ENCODE measurements around the gene PRCP. TPM values are rescaled to one million over a fixed set of nuclear protein-coding genes. Genes with fewer than 3 reads are reported as not detected.
"Not testable (repeated sequence)": the region's sequence is repeated elsewhere in the genome, so short reads cannot be mapped to it uniquely, and the experiment has no call there.

PRCP gene
- total RNA-seq (2014; rRNA removed; shearing (Covaris generic)), result 65.2 and 67.9 TPM in 2 replicates
- 48.1 and 62.4 TPM in 2 replicates for polyA plus RNA-seq (2014; cell fraction: nucleus; rRNA removed)

GRCh38 chr11:82900277-82901164, at the start of gene PRCP:
TSS of gene PRCP (minus strand) at chr11:82900430. CDS start at chr11:82900402, 28 bp downstream.
- peak; percentile 81 for DNase-seq (ENCODE audit: extremely low read depth, low read depth)

GRCh38 chr11:82949352-82949751, 49.1 kb upstream of the PRCP start:
- DNase-seq (ENCODE audit: extremely low read depth, low read depth), result no peak

DNA sequence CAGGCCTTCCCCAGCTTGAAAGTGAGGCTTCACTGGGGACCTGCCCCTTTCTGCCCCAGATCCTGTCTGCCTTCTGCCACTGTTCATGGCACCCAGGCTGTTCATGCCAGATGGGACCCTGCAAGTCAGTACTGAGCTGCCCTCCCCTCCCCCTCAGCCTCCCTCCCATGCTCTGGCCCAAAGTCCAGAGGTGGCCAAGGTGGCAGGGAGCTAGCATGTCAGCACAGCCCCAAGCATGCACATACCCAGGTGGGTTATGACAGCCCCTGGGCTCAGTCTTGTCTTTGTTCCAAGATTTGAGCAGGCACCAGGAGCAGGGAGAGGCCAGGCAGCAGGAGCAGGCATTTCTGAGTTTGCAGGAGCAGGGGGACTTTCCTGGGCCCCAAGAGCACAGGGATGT, 45.5 kb upstream of the PRCP start:
- no peak for DNase-seq (ENCODE audit: extremely low read depth, low read depth)

- not testable (repeated sequence) for DNase-seq (ENCODE audit: extremely low read depth, low read depth)
These were observed 44.8 kb upstream of the PRCP start for GRCh38 chr11:82945041-82945440.

- DNase-seq (ENCODE audit: extremely low read depth, low read depth), result no peak
These were observed 44.0 kb upstream of the PRCP start for GRCh38 chr11:82944198-82944597.

GRCh38 chr11:82943430-82943829, 43.2 kb upstream of the PRCP start:
- DNase-seq (ENCODE audit: extremely low read depth, low read depth), result not testable (repeated sequence)

DNA sequence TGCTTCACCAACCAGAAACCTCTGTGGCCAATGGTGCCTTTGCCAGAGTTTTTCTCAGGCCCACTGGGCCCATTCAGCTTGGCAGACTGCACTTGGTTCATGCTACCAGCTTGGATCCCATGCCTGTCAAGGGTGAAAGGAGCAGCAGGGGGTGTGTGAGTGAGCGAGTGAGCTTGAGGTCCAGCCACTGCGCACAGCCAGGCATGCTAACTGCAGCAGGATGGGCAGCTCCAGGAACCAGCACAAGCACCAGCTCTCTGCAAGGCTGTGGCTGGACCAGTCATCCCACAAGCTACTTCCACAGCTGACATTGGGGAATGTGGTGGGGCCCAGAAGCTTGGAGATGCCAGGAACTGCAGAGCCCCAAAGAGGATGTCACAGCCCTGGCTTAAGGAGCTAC, 42.1 kb upstream of the PRCP start:
- DNase-seq (ENCODE audit: extremely low read depth, low read depth), result no peak

GRCh38 chr11:82939456-82939855, 39.2 kb upstream of the PRCP start:
- no peak for DNase-seq (ENCODE audit: extremely low read depth, low read depth)

GRCh38 chr11:82937554-82937953, 37.3 kb upstream of the PRCP start:
- DNase-seq (ENCODE audit: extremely low read depth, low read depth), result no peak

DNA sequence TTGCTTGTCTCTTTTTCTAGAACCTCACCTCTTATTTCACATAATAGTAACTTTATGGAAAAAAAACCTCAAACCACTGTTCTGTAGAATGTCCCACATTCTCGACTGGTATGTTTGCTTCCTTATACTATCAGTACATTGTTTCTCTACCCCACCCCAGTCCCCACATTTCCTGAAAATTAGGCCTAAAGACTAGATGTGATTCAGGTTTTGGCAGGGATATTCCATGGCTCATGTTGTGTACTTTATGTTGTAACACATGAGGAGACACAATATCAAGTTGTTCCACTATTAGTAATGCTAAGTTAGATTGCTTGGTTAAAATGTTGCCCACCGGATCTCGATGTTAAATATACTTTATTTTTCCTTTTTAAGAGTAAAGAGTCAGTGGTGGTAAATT, 36.0 kb upstream of the PRCP start:
- no peak for DNase-seq (ENCODE audit: extremely low read depth, low read depth)

DNA sequence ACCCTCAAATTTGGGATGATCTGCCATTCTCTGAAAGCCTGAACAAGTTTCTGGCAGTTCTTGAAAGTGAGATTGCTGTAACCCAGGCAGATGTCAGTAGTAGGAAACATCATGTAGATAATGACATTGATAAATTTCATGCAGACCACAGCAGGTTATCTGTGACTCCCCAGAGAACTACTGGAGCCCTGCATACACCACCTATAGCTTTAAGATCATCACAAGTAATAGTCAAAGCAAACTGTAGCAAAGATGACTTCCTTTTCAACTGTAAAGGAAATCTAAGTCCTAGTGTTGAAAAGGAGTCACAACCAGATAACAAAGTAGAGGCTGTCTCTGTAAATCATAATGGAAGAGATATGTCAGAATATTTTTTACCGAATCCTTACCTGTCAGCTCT, 32.3 kb upstream of the PRCP start:
- no peak for DNase-seq (ENCODE audit: extremely low read depth, low read depth)

DNA sequence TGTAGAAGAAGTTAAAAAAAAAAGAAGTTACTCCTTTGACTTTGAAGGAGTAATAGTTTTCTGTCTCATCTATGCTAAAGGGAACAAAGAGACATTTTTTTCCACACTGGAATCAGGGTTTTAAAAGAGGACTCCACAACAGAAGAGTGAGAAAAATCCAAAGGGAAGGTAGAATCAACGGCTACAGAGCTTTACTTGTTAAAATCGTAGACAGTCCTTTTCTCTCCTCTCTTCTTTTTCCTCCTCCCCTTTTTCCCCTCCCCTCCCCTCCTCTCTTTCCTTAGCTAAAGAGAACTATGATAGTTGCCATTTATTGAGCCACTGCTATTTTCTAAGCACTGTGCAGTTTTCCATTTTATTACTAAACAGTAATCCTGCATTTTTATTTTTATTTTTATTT, 30.5 kb upstream of the PRCP start:
- no peak for DNase-seq (ENCODE audit: extremely low read depth, low read depth)

DNA sequence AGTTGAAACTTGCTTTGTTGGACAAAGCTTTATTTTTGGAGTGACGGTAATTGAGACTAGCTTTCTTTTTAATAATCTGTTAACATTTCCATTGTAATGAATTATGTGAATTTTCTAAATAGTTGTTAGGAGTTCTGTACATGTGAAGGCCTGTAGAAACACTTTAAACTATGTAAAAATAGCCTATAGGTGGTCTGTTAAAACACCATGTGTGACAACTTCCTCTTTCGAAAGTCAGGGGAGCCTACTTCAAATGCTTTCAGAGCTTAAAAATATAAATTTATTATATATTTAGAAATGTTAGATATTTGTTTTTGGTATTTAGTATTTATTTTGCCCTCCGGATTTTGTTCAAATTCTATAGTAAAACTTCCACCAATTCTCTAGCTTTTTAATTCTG, 30.0 kb upstream of the PRCP start:
- no peak for DNase-seq (ENCODE audit: extremely low read depth, low read depth)

GRCh38 chr11:82929121-82929520, 28.9 kb upstream of the PRCP start:
- DNase-seq (ENCODE audit: extremely low read depth, low read depth), result no peak

DNA sequence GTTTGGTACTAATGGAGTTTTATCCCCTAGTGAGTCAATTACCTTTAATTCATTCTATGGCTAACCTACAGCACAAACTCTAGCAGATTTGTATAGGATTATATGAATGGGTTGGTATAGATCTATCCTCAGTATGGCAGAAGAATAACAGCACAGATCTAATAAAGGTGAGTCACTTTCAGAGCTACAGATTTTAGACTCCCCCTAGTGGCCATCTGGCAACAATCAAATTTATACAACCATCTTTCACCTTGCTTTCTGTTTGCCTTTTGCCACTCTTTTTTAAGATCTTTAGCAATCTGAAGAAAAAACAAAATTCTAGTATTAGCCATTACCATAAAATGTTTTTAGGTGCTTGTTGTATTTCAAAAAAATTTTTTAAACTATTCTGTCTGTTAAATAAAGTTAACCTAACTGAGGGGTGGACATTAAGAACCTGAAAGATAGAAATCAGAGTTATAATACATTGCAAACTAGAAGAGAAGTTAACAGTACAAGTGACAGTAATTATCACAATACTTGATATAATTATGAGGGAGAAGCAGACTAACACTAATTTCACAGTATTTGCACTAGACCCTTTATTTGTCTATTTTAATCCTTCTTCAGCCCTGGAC, 27.1 kb upstream of the PRCP start:
- DNase-seq (ENCODE audit: extremely low read depth, low read depth), result peak; percentile 41

GRCh38 chr11:82924522-82925224, 24.4 kb upstream of the PRCP start:
- no peak for DNase-seq (ENCODE audit: extremely low read depth, low read depth)

DNA sequence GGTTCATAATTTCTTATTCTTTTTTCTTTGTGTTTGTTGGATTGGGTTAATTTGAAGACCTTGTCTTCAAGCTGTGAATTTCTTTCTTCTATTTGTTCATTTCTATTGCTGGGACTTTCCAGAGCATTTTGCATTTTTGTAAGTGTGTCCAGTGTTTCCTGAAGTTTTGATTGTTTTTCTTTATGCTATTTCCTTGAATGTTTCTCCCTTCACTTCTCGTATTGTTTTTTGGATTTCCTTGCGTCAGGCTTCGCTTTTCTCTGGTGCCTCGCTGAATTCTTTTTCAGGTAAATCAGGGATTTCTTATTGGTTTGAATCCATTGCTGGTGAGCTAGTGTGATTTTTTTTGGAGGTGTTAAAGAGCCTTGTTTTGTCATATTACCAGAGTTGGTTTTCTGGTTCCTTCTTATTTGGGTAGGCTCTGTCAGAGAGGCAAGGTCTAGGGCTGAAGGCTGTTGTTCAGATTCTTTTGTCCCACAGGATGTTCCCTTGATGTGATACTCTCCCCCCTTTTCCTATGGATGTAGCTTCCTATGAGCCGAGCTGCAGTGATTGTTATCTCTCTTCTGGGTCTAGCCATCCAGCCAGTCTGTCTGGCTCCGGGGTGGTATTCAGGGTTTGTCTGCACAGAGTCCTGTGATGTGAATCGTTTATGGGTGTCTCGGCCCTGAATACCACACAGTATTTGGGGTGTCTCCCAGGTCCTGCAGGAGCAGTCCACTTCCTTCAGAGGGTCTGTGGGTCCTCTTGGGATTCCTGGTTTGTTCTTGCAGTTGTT, 22.4 kb upstream of the PRCP start:
- not testable (repeated sequence) for DNase-seq (ENCODE audit: extremely low read depth, low read depth)

- not testable (repeated sequence) for DNase-seq (ENCODE audit: extremely low read depth, low read depth)
These were observed 20.0 kb upstream of the PRCP start for GRCh38 chr11:82920227-82920626.

DNA sequence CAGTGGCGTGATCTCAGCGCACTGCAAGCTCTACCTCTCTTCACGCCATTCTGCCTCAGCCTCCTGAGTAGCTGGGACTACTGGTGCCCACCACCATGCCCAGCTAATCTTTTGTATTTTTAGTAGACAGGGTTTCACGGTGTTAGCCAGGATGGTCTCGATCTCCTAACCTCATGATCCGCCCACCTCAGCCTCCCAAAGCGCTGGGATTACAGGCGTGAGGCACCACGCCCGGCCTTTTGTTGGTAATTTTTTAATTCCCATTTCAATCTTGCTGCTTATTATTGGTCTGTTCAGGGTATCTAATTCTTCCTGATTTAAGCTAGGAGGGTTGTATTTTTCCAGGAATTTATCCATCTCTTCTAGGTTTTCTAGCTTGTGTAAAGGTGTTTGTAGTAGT, 19.6 kb upstream of the PRCP start:
- DNase-seq (ENCODE audit: extremely low read depth, low read depth), result not testable (repeated sequence)

DNA sequence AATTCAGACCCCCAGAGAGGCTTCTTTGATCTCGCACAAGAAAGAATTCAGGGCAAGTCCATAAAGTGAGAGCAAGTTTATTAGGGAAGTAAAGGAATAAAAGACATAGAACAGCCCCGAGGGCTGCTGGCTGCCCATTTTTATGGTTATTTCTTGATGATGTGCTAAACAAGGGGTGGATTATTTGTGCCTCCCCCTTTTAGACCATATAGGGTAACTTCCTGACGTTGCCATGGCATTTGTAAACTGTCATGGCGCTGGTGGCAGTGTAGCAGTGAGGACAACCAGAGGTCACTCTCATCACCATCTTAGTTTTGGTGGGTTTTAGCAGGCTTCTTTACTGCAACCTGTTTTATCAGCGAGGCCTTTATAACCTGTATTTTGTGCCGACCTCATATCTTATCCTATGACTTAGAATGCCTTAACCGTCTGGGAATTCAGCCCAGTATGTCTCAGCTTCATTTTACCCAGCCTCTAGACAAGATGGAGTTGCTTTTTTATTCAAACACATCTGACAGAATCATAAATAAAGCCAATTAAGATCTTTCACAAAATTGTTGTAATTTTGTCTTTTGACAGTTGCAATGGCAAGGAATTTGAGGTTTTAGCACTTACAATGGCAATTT, 8.9 kb upstream of the PRCP start:
- DNase-seq (ENCODE audit: extremely low read depth, low read depth), result no peak

Measured in NCI-H460 (cell line).